HG03159 (cell line): ENCODE data around the gene ERBB4.

Experiments
- ATAC-seq: cut with Tn5 transposase; IDR thresholded peaks from one replicate; pipeline ENCODE4 v1.9.1; 2021; ENCODE audit warnings: mild to moderate bottlenecking, moderate library complexity; ENCODE audit not compliant: unreplicated experiment

Gene ERBB4

DNA sequence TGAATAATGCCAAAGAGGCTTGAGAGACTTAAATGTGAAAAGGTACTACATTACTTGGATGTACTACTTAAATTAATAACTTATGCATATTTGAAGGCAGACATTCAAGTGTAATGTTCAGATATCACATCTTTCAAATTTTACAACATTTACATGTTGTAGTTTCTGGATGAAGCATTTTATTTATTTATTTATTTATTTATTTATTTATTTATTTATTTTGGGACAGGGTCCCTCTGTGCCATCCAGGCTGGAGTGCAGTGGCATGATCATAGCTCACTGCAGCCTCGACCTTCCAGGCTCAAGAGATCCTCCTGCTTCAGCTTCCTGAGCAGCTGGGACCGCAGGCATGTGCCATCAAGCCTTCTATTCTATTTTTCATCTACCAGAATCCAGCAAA is 596.4 kb downstream of the ERBB4 start:
- ATAC-seq: no peak

DNA sequence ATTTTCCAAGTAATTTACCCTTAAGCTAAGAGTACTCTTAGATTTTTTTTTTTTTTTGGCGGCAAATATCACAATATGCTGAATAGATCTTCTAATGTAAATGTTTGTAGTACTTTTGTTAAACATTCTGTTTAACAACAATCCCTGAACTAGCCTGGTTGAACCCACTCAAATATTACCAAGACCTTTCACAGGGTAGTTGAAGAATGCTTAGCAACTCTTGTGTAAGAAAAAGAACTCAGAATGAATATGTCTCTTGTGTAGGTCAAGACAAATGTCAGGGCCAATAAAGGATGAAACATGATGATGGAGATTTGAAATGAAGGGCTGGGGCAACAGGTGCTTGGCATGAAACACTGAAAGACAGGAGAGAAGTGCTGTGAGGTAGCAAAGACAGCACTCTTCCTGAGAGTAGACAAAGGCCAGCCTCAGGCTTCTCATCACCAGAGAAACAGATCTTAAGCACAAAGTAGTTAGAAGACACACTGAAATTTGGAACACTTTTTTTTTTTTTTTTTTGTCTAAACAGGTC is 597.3 kb downstream of the ERBB4 start:
- no peak for ATAC-seq

DNA sequence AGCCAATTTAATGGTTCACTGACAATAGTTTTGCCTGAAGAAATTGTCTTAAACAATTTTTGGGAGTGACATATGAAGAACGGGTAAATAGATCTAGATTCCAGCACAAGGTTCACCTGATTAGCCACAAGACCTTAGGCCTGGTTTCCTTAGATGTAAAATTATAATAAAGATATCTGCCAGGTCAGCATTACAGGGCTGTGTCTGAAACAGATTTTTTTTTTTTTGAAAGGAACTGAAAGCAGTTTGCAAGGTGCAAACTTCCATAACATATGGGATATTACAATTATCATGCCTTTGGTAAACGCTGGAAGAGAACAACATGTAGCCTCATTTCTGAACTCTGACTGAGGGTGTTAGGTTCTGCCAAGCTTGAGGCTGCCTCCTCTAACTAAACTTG is 599.4 kb downstream of the ERBB4 start:
- no peak for ATAC-seq

DNA sequence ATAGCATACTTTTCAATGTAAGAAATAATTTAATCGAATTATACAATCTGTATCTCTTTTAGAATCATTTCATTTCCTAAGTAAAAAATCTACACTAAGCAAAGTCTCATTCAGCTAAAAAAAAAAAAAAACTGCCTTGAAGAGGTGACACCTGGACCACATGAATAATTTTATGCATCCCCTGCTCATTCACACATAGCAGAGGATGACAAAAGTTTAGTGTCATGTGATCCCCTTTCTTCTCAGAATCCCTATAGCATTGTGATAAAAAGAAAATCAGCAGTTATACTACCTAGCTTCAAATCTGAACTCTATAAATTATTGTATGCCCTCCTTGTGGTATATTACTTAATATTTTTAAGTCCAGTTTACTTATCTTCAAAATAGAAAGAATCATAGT is 603.8 kb downstream of the ERBB4 start:
- no peak for ATAC-seq

DNA sequence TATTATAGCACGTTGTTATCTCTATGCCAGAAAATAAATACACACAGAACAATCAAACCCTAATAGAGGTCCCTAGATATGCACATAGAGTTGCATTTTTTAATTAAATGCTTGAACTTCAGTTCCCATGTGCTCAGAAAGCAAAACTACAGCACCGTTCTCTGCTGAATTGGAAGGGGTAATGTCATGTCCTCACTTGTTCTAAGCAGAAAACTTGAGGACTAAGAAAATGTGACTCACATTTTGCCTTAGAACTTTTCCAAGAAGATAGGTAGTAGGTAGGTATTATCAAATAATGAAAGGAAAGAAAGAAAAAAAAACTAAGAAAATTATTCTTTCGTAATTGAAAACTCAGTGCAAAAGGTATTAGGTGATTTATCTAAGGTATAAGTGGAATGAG is 607.3 kb downstream of the ERBB4 start:
- no peak for ATAC-seq

DNA sequence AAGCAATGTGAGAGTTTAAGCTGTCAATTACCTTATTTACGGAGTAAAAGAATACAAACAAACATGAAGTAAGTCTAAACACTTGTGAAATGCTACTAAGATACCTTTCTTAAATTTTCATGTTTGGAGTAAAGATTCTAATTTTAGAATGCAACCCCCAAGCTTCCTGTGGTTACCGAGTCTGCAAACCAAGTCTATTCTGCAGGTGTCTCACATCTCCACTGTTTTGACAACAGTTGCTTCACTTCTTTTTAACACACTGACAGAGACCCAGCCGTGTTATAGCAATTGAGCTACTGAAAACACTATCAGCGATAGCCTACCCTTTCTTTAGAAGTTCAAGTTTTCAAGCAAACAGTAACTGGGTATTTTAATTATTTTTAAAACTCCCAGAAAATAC is 608.3 kb downstream of the ERBB4 start:
- ATAC-seq: peak; percentile 93

DNA sequence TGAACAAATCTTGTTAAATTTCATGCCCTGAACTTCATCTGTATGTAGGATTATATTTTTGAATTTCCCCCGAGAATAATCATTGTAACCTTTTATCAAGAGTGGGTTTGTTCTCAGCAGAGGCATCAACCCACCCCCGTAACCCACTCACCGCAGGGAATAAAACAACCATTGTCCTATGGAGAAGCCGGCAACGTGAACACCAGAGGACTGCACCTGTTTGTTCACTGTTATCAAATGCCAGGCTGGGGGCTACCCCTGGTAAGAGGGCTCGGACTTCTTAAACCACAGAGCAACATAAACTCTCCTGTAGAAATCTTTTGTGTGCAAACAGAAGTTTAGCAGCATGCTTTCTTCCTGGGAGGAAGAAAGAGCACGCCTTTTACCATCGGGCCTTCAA is 610.4 kb downstream of the ERBB4 start:
- no peak for ATAC-seq

DNA sequence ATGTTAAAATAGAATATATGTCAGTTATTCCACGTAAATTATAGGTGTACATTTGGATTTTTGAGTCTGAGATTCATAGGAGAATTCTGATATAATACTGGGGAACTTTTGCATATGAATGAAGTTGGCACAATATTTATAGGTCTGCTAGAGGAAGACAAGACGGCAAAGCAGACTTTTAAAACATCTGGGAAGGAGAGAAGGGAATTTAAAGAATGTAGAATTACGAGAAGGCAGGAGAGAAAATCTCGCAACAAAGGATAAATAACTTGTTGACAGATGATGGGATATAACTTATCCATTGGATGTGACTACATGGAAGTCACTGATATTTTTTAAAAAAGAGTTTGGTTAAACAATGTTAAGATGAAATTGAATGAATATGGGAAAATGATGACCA is 615.6 kb downstream of the ERBB4 start:
- ATAC-seq: no peak

DNA sequence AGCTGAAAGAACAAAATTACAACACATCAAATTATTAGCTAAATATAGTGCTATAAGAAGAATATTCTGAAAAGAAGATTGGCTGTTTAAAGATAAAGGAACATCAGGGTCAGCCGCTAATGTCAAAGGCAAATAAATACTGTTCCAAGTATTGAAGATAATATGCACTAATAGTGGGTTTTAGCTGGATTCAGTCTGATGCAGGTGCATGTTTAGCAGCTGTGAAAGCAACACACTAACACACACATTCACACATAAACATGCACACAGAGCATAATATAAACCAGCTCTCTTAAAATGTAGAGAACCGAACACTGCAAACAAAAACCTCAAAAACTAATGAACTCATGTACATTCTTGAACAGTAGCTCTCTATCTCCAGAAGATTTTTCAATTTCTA is 634.6 kb downstream of the ERBB4 start:
- ATAC-seq: no peak

DNA sequence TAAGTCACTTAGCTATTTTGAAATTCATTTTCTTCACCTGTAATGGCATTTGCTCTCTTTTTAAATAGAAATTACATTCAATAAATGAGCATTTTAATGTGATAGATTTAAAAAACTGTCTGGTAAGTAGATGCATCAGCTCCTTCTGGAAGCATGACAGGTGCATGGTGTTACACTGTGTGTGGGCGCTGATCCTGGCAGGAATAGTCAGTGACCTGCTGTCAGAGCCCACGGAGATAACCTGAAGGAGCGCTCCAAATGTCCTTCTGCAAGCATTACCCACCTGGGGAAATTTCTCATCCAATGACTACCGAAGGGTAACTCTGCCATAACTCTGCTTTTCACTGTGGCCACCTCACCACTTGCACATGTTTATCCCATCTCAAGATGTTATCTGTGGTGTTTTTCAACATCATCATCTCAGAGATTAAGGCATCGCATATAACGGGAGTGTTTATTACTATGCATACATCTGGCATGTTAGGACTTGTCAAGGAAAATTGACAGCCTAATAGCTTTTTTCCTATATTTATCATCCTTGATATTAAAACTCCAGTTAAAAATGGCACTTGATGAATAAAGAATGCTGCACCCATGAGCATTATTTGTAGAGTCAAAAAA is 637.3 kb downstream of the ERBB4 start:
- ATAC-seq: no peak

DNA sequence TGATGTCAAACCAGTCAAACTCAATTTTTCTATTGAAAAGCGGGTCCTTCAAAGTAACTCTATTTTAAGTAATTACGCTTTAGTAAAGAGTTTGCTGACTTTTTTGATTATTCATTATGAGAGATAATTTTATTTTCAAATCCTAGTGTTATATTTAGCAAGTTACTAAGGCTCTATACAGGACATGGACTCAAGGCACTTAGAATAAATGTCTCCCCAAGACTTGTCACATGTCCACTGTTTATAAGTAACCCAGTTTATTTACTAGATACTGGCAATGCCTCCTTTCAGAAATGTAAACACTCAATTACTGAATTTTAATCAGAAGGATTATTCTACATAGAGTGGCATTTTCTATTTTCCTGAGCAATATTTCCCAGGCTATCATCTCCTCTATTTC is 638.1 kb downstream of the ERBB4 start:
- ATAC-seq: no peak

DNA sequence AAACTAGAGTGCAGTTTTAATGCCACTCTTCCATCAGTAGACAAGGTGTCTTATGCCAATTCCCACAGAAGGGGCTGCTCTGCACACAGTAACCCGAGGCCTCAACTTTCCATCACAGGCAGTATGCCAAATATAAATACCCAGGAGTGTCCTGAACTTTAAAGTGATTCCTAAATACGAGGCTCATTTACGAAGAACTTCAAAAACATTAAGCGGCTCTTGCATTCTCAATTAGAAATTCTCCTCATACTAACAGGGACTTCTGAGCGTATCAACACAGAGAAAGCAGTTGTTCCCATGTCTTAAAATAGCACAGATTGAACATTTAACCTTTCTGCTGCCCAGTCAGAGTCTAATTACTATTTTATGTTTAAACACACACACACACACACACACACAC is 638.6 kb downstream of the ERBB4 start:
- no peak for ATAC-seq

DNA sequence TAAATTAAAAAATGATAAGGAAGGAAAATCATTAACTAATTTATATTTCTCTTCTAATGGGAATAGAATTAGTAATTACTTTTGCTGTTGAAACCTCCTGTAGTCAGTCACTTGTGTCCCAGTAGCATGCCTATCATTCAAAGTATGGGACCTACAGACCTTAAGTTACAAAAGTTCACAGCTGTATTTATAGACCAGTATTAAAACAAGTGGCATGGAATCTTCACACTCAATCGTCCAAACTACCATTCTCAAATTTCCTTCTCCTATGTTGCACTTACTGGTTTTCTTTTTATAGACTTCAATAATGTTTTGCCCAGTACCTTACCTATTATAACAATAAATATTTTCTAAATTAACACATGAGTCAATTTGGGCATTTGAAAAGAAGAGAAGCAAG is 639.9 kb downstream of the ERBB4 start:
- no peak for ATAC-seq

DNA sequence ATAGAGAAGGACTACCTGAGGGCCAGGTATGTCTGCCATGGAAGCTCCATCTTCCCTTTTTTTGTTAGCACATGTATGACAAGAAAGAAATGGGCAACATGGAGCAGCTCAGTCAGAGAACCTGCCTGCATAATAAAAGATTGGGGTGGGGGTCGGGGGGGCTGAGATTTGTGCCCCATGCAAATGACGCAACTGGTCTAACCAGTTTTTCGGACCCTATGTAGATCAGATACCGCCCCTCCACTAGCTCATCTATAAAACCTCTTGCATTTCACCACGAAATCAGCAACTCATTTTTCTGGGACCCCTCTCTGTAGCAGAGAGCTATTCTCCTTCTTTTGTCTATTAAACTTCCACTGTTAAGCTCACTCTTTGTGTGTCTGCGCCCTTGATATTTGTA is 657.2 kb downstream of the ERBB4 start:
- no peak for ATAC-seq

DNA sequence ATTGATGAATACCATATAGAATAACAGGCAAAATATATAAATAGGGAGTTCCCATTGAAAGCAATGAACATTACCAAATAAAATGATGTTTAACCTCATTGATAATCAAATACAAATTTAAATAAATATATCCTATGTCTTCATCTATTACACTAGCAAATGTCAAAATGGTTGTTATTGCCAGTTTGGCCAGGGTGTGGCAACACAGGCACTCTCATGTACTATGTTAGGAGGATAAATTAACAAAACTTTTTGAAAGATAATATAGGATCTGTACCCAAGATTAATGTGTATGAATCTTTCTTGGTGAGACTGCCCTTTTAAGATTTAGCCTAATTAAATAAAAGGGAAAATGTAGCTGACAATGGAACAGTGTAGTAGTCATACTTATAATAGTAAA is 659.3 kb downstream of the ERBB4 start:
- ATAC-seq: no peak

DNA sequence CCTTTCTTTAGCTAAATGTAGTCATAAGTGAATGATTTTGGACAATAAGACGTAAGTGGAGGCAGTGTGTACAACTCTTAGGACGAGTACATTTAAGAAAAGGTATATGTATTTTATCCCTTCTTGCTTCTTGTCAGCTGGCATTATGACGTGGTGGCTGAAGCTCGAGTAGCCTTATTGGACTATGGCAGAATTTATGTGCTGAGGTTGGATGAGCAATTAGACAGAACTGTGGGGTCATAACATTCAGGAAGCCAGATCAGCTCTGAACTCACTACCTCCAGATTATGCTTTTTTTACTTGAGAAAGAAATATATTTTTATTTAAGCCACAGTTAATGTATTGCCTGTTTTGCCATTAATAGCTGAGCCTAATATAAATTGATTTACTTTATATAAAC is 661.5 kb downstream of the ERBB4 start:
- no peak for ATAC-seq

DNA sequence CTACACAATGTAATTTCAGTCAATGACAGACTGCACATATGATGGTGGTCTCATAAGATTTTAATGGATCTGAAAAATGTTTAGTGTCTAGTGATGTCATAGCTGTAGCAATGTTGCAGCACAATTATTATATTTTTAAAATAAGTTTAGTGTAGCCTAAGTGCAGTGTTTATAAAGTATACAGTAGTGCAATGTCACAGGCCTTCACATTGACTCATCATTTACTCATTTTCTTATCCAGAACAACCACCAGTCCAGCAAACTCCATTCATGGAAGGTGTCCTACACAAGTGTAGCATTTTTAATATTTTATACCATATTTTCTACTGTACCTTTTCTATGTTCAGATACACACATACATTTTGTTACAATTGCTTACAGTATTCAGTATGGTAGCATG is 663.1 kb downstream of the ERBB4 start:
- no peak for ATAC-seq

DNA sequence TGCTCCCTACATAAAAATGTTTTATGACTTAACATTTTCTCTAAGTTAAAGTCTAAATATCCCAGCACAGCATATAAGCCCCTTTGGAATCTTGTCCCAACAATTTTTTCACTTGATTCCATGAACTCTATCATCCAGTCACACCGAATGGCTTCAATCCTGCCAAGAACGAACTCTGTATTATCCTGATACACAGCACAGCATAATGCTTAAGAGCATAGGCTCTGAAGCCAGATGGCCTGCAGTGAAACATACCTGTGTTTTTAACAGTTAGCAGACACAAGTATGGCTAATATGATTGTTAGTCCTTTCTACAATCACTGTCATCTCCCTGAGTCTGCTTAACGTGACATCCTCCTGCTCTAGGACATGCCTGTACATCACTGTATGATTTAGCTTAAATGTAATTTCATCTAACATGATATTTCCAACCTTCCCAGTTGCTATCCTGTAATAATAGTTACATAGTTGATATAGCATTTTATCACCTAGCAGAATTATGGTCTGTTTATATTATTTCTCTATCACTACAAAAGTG is 669.5 kb downstream of the ERBB4 start:
- ATAC-seq: no peak

DNA sequence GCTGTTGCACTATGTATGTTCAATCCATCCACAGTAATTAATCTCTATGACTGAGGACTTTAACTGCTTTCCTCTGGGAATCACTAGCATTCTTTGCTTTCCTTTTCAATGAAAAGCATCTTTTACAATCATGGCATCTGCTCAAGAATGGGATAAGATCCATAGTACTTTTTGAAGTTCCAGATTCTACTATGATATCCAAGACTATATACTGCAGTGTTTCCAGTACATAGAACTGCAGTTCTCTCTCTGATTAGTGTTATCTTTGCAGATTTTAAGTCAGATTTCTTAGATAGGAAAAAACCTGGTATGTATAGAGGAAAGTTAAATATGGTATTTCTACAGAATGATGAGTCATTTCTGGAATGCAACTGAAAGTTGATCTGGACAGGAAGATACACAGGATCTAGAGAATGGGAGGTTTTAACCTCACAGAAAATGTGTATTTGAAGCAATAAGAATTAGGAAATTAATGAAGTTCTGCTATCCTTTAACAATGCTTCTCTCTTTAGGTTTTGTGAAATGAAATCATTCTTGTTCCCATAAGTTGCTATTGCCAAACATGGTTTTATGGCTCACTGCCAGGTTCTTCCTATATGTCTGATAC is 670.7 kb downstream of the ERBB4 start:
- peak; percentile 93 for ATAC-seq

DNA sequence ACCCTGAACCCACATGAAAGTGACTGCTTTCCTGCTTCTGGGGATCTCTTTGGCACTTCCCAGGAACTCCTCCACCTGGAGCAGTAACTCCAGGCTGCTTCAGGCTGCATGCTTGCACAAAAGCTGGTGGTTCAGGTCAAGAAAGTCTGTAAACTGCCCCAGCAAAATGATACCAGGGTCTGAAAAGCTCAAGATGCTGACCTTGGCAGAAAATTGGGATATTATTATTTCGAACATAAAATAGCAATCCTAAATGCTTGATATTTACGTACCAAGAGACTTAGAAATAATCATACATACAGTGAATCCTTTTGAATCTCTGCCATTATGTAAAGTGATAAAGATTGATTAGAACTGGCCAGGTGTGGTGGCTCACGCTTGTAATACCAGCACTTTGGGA is 674.3 kb downstream of the ERBB4 start:
- ATAC-seq: no peak

DNA sequence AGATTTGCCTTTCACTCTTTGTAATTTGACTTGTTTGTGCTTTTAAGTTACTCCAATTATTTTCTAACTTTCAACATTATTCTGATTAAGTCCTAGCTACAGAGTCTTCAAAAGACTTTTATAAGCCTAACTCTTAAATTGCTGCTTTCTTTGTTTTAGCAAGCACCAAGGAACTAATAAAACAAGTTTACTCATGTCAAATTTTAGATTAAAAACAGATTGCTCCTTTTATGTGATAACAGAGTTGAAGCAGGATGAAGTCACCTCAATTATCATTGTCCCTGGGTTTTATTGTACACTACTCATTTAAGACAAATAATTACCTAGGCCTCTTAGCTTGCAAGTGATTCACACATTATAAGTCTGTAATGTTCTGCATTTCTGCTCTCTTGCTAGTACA is 678.4 kb downstream of the ERBB4 start:
- ATAC-seq: no peak

DNA sequence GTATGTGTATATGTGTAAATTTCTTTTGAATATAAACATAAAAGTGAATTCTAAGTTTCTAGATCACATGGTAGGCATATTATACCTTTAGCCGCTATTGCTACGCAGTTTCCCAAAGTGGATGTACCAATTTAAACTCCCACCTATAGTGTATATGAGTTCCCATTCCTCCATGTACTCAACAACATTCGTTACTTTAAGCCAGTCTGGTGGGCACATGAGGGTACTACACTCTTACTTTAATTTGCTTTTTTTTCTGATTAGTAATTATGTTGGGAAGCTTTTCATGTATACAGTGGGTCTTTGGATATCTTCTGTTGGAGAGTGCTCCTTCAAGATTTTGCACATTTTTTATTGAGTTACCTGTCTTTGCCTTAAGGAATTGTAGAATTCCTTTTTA is 683.8 kb downstream of the ERBB4 start:
- ATAC-seq: peak; percentile 68

DNA sequence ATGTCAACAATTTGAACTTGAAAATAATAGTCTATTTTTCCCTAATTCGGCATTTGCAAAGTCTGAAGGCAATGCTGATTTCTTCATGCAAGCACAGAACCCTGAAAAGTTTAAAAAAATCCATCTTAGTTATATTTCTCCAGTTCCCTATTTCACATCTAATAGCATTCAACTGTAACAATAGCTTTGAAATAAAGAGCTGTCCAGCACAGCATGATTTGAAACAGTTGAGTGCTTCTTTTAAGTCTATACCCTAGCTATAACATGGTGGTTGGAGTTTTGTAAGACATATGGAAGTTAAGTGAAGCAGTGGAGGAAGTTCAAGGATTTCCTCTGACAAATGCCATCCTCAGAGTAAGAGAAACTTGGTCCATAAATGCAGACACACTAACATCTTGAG is 691.9 kb downstream of the ERBB4 start:
- ATAC-seq: no peak
